GM12878 (cell line): ENCODE measurements around the gene ASB2.

ENCODE experiments used
- CREM ChIP-seq: IDR thresholded peaks from 2 replicates; pipeline ENCODE4 v1.6.1; 2014; ENCODE audit warnings: antibody characterized with exemption, low read depth
- CTCF ChIP-seq, 3 experiments: IDR thresholded peaks in 2 of 3; conservative IDR thresholded peaks in 1 of 3; 2 replicates each; pipeline ENCODE4 v1.5.1; 2011; ENCODE audit warnings: low read depth in 3 of 3, low read length in 3 of 3, mild to moderate bottlenecking in 3 of 3, control low read depth in 2 of 3, moderate library complexity in 2 of 3, inconsistent platforms in 1 of 3, mixed read lengths in 1 of 3; ENCODE audit not compliant: control insufficient read depth in 2 of 3, insufficient read depth in 1 of 3; ENCODE audit errors: extremely low read depth in 1 of 3
- EGR1 ChIP-seq, 2 experiments: IDR thresholded peaks; 1 replicate in 1 of 2; 2 replicates in 1 of 2; pipeline ENCODE4 v1.6.1; 2011 to 2012; ENCODE audit warnings: low read depth in 2 of 2, low read length in 2 of 2, borderline replicate concordance in 1 of 2, mild to moderate bottlenecking in 1 of 2, moderate library complexity in 1 of 2
- EP300 ChIP-seq, 2 experiments: fragments of 150-350 bp in 1 of 2; IDR thresholded peaks; 2 replicates each; pipeline ENCODE4 v1.6.1; 2011 to 2012; ENCODE audit warnings: low read depth in 2 of 2, low read length in 2 of 2, borderline replicate concordance in 1 of 2, improper control_type of control experiment in 1 of 2, inconsistent platforms in 1 of 2; ENCODE audit not compliant: control insufficient read depth in 1 of 2
- ETV6 ChIP-seq, 2 experiments: fragments of 450-650 bp in 1 of 2; IDR thresholded peaks in 1 of 2; conservative IDR thresholded peaks in 1 of 2; 2 replicates each; pipeline ENCODE4 v1.6.1; 2014; ENCODE audit warnings: antibody characterized with exemption in 1 of 2, borderline replicate concordance in 1 of 2, low read depth in 1 of 2, mild to moderate bottlenecking in 1 of 2, moderate library complexity in 1 of 2
- GABPA ChIP-seq: IDR thresholded peaks from 2 replicates; pipeline ENCODE4 v1.6.1; 2014; ENCODE audit warnings: antibody characterized with exemption, low read depth, mild to moderate bottlenecking, inconsistent platforms
- KDM1A ChIP-seq: fragments of 200-600 bp; sonication (generic); IDR thresholded peaks from 2 replicates; pipeline ENCODE4 v1.6.1; 2016; ENCODE audit warnings: borderline replicate concordance
- POLR2A ChIP-seq: IDR thresholded peaks from 2 replicates; pipeline ENCODE4 v1.6.1; 2011; ENCODE audit warnings: low read depth, mild to moderate bottlenecking, low read length
- POLR2AphosphoS5 ChIP-seq: IDR thresholded peaks from 2 replicates; pipeline ENCODE4 v1.6.1; 2011; ENCODE audit warnings: mild to moderate bottlenecking, low read length, inconsistent platforms
- RBBP5 ChIP-seq: fragments of 200-600 bp; sonication (generic); conservative IDR thresholded peaks from 2 replicates; pipeline ENCODE4 v1.6.1; 2016
- SMC3 ChIP-seq: IDR thresholded peaks from 2 replicates; pipeline ENCODE4 v1.6.1; 2011; ENCODE audit warnings: low read length, improper control_type of control experiment, borderline replicate concordance
- ZBTB33 ChIP-seq: fragments of 450-650 bp; IDR thresholded peaks from 2 replicates; pipeline ENCODE4 v1.6.1; 2017; ENCODE audit warnings: mild to moderate bottlenecking
- ZBTB40 ChIP-seq: fragments of 450-650 bp; IDR thresholded peaks from 2 replicates; pipeline ENCODE4 v1.6.1; 2016; ENCODE audit warnings: mild to moderate bottlenecking, moderate library complexity, borderline replicate concordance

GRCh38 chr14:93986955-93987354 lies 10.6 kb upstream of the ASB2 start:
- no peak for TF ChIP-seq CTCF (IDR thresholded peaks at IDR 0.05 in 2 of 3, conservative IDR thresholded peaks at IDR 0.05 in 1 of 3; ENCODE audit: control insufficient read depth in 2 of 3, extremely low read depth in 1 of 3, insufficient read depth in 1 of 3, low read depth in 3 of 3, low read length in 3 of 3)
- TF ChIP-seq GABPA, result no peak
- TF ChIP-seq ZBTB33, result no peak
- no peak for TF ChIP-seq EP300 (IDR thresholded peaks at IDR 0.05; ENCODE audit: borderline replicate concordance in 1 of 2, control insufficient read depth in 1 of 2, low read depth in 2 of 2, low read length in 2 of 2)
- TF ChIP-seq CREM, result no peak
- TF ChIP-seq EGR1 (IDR thresholded peaks at IDR 0.05; ENCODE audit: borderline replicate concordance in 1 of 2, low read depth in 2 of 2, low read length in 2 of 2), result no peak
- no peak for TF ChIP-seq POLR2AphosphoS5
- TF ChIP-seq ZBTB40, result no peak
- TF ChIP-seq KDM1A, result no peak
- no peak for TF ChIP-seq RBBP5
- TF ChIP-seq ETV6 (conservative IDR thresholded peaks at IDR 0.05 in 1 of 2, IDR thresholded peaks at IDR 0.05 in 1 of 2; ENCODE audit: borderline replicate concordance in 1 of 2, low read depth in 1 of 2), result no peak
- TF ChIP-seq POLR2A, result no peak
- TF ChIP-seq SMC3, result no peak
